GM12872 (cell line): ENCODE data around the gene ST3GAL4.
A peak's percentile ranks its signal among the peaks of the same experiment; 100 is the strongest.

Source experiments
- TF ChIP-seq, protein P1 (sequence below): IDR thresholded peaks from 3 replicates; pipeline ENCODE4 v1.5.1; 2011; ENCODE audit warnings: low read depth, mild to moderate bottlenecking, low read length, moderate library complexity; ENCODE audit not compliant: insufficient read depth

The ST3GAL4 gene

GRCh38 chr11:126437731-126438130, 82.2 kb downstream of the ST3GAL4 start:
- TF ChIP-seq, protein P1, sequence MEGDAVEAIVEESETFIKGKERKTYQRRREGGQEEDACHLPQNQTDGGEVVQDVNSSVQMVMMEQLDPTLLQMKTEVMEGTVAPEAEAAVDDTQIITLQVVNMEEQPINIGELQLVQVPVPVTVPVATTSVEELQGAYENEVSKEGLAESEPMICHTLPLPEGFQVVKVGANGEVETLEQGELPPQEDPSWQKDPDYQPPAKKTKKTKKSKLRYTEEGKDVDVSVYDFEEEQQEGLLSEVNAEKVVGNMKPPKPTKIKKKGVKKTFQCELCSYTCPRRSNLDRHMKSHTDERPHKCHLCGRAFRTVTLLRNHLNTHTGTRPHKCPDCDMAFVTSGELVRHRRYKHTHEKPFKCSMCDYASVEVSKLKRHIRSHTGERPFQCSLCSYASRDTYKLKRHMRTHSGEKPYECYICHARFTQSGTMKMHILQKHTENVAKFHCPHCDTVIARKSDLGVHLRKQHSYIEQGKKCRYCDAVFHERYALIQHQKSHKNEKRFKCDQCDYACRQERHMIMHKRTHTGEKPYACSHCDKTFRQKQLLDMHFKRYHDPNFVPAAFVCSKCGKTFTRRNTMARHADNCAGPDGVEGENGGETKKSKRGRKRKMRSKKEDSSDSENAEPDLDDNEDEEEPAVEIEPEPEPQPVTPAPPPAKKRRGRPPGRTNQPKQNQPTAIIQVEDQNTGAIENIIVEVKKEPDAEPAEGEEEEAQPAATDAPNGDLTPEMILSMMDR = no peak

GRCh38 chr11:126438272-126438671, 82.8 kb downstream of the ST3GAL4 start:
- TF ChIP-seq, protein P1 = no peak

DNA sequence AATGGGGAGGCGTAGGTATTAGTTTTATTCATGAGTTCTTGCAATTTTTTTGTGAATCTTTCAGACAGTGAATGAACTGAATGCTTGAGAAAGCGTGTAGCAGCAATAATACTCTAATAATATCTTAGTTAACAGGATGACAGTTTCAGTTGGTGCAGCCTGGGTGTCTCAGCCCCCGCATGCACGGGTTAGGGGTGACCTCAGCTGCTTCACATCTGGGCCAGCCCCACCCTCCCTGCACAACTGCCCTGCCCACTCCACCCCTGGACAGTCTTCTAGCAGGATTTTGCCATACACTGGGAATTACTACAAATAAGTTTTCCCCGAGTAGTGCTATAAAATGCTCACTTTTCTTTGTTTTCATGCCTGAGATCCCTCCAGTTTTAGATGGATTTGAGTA, 83.2 kb downstream of the ST3GAL4 start:
- TF ChIP-seq, protein P1 = no peak

GRCh38 chr11:126440276-126440675, 84.8 kb downstream of the ST3GAL4 start:
- TF ChIP-seq, protein P1 = no peak

- TF ChIP-seq, protein P1 = peak; percentile 90
These were observed 85.5 kb downstream of the ST3GAL4 start for GRCh38 chr11:126440792-126441514.

DNA sequence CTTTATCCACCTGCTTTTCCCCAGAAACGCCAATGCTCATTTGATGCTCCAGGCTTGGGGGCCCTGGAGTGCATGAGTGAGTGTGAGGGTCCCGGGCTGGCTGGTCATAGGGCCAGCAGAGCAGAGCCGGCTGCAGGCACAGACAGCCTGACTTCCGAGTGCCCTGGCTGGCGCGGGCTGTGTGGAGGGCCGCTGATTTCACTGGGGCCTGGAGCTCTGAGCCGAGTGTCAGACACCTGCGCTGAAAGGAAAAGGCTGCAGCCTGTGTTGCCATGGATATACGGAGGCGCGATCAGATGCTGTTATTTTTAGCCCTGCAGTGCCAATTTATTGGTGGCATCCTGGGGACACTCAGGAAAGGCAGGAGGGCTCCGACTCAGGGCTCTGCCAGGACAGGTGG, 87.6 kb downstream of the ST3GAL4 start:
- TF ChIP-seq, protein P1 = no peak

DNA sequence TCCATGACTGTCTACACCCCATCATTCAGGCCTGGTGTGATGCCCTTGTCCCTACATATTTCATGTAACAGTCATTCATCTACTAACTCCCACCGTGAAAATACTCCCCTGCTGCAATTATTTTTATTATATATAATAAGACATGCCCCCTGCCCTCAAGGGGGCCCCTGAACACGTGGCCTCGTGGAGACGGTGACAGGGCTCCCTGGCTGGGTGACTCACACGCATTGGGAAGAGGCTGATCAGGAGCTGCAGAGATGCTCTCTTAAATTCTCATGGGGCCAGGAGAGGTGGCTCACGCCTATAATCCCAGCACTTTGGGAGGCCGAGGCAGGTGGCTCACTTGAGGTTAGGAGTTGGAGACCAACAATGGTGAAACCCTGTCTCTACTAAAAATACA, 88.6 kb downstream of the ST3GAL4 start:
- TF ChIP-seq, protein P1 = no peak
